Activated T-helper 1 cell treated with Interleukin-2 at 50 U/mL for 16 hours (primary cell): ENCODE results near the gene WDR59.
"Not testable (repeated sequence)": the region's sequence is repeated elsewhere in the genome, so short reads cannot be mapped to it uniquely, and the experiment has no call there.

Source experiments
- DNase-seq: peaks from one replicate; pipeline ENCODE4 v3.0.0-alpha.2; 2020; ENCODE audit warnings: low read depth

The WDR59 gene

DNA sequence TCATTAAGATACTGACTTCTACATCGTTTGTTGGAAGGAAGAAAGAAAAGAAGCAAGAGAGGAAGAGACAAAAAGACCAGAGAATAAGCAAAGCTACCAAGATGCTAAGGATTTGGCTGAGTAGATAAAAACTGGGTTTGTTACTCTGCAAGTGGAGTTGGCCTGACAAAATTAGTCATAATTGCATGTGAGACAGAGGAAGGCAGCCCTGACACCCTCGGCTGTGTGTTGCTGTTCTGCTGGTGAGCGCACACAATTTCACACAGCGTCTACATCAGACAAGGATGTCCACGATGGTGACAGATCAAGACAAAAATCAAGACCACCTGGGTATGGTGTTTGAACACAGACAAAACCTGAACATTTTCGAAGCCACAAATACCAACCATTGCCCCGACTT, 134.9 kb downstream of the WDR59 start:
- DNase-seq = no peak

DNA sequence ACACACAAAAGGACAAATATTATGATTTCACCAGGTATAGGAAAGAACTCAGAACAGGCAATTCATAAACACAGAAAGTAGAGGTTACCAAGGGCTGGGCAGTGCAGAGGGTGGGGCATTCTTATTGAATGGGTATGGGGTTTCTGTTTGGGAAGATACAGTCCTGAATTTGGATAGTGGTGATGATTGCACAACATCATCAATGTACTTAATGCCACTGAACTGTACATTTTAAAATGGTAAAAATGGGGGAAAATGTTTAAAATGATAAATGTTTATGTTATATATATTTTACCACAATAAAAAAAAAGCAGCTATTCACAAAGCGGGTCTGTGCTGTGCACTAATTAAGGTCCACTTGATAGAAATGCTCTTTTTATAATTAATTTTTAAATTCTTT, 137.7 kb downstream of the WDR59 start:
- DNase-seq = no peak

DNA sequence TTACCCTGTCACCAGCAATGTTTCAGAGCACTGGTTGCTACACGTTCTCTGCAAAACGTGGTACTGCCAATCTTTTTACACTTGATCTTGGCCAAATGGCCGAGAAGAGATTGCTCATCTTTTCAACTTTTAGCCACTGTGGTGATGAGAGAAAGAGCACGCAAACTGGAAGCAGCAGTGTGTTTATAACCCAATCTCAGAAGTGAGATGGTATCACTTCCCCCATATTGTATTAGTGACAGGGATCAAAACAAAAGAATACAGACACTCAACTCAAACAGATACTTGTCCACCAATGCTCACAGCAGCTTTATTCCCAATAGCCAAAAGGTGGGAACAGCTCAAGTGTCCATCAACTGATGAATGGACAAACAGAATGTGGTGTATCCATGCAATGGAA, 138.2 kb downstream of the WDR59 start:
- DNase-seq = no peak

DNA sequence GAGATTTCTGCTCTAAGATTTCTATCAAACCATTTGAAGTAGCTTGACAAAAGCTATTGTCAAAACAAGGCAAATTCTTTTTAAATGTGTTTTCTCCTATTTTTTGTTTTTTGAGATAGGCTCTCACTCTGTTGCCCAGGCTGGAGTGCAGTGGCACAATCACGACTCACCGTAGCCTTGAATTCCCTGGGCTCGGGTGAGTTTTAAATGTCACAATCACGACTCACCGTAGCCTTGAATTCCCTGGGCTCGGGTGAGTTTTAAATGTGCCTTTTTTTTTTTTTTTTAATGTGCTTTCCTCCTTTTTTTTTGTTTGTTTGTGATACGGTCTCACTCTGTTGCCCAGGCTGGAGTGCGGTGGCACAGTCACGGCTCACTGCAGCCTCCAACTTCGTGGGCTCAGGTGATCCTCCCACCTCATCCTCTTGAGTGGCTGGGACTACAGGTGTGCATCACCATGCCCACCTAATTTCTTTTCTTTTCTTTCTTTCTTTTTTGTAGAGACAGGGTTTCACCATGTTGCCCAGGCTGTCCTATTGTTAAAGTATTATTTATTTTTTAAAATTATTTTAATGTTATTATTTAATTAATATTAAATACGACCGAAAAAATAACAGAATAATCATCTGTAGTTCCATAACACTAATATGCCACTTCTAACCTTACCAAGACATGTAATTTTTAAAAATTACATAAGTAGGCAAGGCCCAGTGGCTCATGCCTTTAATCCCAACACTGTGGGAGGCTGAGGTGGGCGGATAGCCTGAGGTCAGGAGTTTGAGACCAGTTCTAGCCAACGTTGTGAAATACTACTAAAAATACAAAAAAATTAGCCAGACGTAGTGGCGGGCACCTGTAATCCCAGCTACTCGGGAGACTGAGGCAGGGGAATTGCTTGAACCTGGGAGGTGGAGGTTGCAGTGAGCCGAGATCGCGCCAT, 140.6 kb downstream of the WDR59 start:
- DNase-seq = no peak

DNA sequence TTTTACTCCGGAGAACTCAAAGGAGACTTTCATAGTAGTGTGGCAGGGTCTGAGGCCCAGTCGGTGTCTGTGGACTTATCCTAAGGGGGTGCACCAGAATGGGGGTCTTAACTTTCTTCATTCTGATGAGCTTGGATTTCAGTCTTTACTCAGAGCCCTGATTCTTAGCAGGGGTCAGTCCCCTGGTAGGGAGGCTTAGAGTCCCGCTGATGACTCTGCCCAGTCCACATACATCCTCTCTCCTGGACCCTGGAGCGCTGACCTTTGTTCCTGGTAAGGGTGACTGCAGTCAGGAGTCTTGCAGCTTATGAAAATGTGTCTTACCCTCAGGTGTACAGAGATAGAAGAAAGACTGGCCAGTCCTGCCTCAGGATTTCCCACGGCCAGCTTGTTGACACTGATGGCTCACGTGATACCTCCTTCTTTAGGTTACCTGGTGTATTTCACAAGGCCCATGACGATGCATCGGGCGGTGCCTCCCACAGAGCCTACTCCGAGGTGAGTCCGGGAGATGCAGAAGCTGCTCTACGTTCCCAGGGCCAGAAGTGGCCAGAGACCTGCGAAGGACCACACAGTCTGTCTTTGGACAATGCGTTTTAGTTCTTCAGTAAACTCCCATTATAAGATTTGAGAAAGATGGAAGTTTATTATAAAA, 141.4 kb downstream of the WDR59 start:
- DNase-seq = not testable (repeated sequence)

DNA sequence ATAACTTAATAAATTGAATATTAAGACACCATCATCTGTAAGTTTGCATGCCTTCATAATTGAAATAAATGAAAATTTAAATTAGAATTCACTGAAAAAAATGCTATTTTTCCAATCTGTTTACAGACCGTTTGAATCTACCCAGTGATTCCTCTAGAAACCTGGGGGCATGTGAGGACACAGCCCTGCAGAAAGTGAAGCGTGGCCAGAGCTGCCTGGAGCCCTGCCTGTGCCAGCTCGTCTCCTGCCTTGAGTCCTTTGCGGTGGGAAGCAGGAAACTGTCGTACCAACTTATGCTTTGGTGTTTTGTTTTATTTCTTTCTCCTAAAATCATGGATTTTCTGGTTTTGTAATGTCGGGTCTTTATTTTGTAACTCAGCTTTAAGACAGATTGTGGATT, 142.5 kb downstream of the WDR59 start:
- no peak for DNase-seq

DNA sequence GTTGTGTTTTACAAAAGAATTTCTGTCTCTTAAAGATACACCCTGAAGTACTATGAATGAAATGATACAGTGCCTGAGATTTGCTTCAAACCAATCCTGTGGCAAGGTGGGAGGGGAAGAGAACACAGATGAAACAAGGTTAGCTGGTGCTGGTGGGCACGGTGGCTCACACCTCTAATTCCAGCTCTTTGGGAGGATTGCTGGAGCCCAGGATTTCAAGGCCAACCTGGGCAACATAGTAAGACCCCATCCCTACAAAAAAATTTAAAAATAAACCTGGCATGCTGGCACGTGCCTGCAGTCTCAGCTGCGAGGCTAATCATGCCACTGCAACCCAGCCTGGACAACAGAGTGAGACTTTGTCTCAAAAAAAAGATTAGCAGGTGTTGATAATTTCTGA, 143.0 kb downstream of the WDR59 start:
- DNase-seq = no peak

DNA sequence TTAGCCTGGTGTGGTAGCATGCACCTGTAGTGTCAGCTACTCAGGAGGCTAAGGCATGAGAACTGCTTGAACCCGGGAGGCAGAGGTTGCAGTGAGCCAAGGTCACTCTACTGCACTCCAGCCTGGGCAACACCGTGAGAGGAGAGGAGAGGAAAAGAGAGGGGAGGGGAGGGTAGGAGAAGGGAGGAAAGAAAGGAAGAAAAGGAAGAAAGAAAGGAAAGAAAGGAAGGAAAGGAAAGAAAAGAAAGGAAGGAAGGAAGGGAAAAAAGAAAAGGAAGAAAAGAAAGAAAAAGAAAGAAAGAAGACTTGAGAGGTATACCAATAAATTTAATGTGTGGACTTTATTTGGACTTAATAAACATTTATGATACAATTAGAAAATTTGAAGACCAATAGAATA, 143.5 kb downstream of the WDR59 start:
- no peak for DNase-seq

DNA sequence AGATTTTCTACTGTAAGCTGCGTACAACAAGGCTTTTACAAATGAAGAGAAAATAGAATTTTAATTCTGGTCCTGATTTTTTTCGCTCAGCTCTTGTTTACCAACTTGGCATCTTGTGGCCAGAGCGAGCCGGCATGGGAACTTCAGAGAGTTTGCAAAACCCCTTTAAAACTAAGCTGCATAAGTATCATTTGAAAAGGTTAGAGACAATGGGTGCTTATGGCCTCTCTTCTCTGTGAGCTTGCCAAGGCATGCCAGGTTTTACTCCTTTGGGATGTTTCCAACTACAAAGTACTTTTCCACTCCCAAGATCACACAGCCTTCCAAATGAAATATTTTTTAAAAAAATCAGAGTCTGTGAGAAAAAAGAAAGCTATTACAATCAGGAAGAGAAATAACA, 147.9 kb downstream of the WDR59 start:
- no peak for DNase-seq

DNA sequence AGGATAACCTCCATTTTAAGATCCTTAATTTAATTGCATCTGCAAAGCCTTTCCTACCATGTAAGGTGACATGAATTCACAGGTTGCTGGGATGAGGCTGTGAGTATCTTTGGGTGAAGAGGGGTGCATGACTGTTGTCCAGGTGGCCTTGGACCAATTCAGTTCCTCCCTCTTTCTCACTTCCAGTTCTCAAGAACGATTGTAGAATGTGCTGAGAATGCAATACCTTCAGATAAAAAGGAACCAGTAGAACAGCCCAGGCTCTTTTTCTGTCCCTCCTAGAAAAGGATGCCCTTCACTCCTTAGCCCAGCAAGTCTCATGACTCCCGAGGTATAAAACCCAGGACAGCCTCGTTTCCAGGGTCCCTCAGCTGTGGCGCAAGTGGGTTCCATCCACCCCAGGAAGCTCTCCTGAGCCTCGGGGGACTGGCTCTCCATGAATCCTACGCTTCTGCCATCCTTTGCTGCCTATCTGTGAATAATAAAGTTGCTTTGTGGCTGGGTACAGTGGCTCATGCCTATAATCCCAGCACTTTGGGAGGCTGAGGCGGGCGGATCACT, 148.7 kb downstream of the WDR59 start:
- DNase-seq = no peak

DNA sequence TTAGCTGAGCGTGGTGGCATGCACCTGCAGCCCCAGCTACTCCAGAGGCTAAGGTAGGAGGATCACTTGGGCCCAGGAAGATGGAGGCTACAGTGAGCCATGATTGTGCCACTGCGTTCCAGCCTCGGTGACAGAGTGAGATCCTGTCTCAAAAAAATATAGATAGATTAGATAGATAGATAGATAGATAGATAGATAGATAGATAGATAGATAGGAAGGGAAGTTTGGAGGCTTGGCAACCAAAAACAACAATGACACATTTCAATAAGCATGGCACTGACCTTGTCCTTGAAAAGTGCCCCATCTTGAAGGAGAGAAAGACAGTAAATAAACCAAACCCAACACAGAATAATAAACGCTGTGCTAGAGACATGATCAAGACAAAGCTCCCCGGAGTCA, 152.7 kb downstream of the WDR59 start:
- DNase-seq = no peak

DNA sequence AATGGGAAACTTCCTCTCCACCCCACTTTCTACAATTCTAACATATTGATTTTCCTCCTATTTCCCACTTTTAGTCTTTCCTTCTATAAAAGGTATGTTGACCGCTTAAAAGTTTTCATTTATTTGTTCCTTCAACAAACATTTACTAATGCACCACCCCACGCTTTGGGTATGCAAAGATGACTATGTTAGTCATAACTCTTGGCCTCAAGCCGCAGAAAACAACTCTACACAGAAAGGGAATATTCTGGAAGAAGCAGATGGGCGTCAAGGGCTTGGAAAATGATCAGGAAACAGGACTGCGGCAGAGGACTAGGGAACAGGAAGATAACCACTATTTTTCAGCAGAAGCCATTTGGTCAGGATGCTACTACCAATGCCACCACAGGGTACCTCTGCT, 153.5 kb downstream of the WDR59 start:
- no peak for DNase-seq

DNA sequence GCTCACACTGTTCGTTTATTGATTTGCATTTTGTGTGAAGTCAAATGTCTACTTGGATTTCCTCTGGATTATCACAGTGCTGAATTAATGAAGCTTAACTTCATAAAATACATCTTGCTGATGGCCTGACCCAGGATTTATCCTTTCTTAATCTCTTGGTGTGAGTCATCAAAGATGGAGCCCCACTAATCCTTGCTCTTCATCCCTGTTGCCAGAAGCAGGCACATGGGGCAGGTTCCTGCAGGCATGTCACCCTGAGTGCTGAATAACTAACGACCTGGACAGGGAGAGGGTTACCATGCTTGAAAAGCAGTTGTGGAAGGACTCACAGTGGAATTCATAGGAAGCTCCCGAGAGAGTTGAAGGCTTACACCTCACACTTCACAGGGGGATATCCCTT, 154.3 kb downstream of the WDR59 start:
- DNase-seq = no peak

DNA sequence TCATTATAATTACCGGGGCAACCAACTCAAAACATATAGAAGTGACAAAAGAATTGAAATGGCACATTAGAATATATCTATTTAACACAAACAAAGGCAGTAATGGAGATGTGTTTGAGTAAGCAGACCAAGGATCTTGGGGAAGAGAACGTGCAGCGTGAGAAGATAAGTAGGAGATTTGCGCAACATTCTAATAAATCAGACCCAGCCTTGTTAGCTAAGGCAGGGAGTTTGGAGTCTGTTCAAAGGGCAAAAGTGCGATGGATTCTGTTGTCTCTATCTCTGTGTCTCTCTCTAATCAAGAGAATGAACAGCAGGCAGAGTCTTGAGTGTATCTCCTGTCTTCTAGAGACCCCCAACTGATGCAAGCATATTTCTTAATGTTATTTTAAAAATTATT, 155.3 kb downstream of the WDR59 start:
- DNase-seq = no peak

DNA sequence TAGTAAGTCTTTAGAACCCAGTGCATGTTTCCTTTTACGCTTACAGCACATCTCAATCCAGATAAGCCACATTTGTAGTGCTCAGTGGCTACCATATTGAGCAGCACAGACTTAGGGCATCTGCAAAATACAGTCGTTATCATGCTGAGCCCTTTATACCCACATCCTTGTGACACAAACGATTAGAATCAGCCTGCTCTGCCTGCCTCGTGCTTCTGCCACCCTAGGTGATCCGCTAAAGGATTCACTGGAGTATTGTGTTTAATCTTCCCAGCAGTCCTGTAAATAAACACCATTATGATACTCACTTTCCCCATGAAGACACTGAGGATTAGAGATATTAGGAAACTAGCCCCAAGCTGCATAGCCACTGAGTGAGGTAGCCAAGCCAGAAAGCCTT, 159.0 kb downstream of the WDR59 start:
- no peak for DNase-seq

DNA sequence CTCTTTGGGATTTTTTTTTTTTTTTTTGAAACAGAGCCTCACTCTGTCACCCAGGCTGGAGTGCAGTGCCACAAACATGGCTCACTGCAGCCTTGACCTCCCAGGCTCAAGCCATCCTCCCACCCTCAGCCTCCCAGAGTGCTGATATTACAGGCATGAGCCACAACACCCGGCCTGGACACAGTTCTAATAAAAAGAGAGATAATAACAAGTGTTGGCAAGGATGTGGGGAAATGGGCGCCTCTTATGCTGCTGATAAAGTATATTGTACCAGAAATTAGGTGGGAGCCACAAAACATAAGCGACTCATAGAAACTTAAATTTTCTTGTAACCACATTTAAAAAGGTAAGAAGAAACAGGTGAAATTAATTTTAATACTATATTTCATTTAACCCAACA, 159.9 kb downstream of the WDR59 start:
- no peak for DNase-seq
